Fibroblast of lung (primary cell): ENCODE data around the gene NR2F1-AS1. TPM values are rescaled to one million over a fixed set of nuclear protein-coding genes. Genes with fewer than 3 reads are reported as not detected.

ENCODE experiments used
- DNase-seq, 2 donors: peaks; one replicate each; pipeline versions ENCODE4 v3.0.0 to v3.0.0-alpha.2; 2010; ENCODE audit warnings: low read depth in 2 of 2
- H2AFZ ChIP-seq: 2 replicates; pipeline ENCODE4 v1.5.1; 2012; ENCODE audit warnings: low read length, control low read depth, inconsistent platforms
- H3K27ac ChIP-seq: 2 replicates; pipeline ENCODE4 v1.5.1; 2011; ENCODE audit warnings: low read length, control low read depth; ENCODE audit not compliant: insufficient read depth
- H3K27me3 ChIP-seq: 2 replicates; pipeline ENCODE4 v1.5.1; 2011; ENCODE audit warnings: mild to moderate bottlenecking, low read length; ENCODE audit not compliant: control insufficient read depth, insufficient read depth
- H3K36me3 ChIP-seq: 2 replicates; pipeline ENCODE4 v1.5.1; 2011; ENCODE audit warnings: low read length; ENCODE audit not compliant: control insufficient read depth, insufficient read depth
- H3K4me1 ChIP-seq: 2 replicates; pipeline ENCODE4 v1.5.1; 2011; ENCODE audit warnings: low read length; ENCODE audit not compliant: control insufficient read depth, insufficient read depth; ENCODE audit errors: extremely low read depth
- H3K4me2 ChIP-seq: 2 replicates; pipeline ENCODE4 v1.5.1; 2011; ENCODE audit warnings: low read length, control low read depth; ENCODE audit not compliant: insufficient read depth; ENCODE audit errors: extremely low read depth
- H3K4me3 ChIP-seq, 4 experiments: fragments of 200-600 bp in 1 of 4; sonication (generic) in 1 of 4; replicated peaks in 1 of 4; 2 replicates each; pipeline ENCODE4 v1.5.1; 2011 to 2016; ENCODE audit warnings: low read length in 4 of 4, low read depth in 3 of 4, mild to moderate bottlenecking in 3 of 4, control low read depth in 2 of 4, inconsistent platforms in 1 of 4, mixed read lengths in 1 of 4; ENCODE audit not compliant: insufficient read depth in 1 of 4; ENCODE audit errors: control extremely low read depth in 1 of 4
- H3K79me2 ChIP-seq: 2 replicates; pipeline ENCODE4 v1.5.1; 2012; ENCODE audit warnings: mild to moderate bottlenecking, low read length, inconsistent platforms; ENCODE audit not compliant: control insufficient read depth, insufficient read depth
- H3K9ac ChIP-seq: 2 replicates; pipeline ENCODE4 v1.5.1; 2011; ENCODE audit warnings: mild to moderate bottlenecking, low read length, control low read depth; ENCODE audit not compliant: insufficient read depth
- H3K9me3 ChIP-seq: 2 replicates; pipeline ENCODE4 v1.5.1; 2012; ENCODE audit warnings: low read depth, low read length; ENCODE audit not compliant: control insufficient read depth, insufficient read depth
- H4K20me1 ChIP-seq: 2 replicates; pipeline ENCODE4 v1.5.1; 2011; ENCODE audit warnings: low read length; ENCODE audit not compliant: control insufficient read depth, insufficient read depth; ENCODE audit errors: extremely low read depth
- EZH2 ChIP-seq: IDR thresholded peaks from 2 replicates; pipeline ENCODE4 v1.5.1; 2012; ENCODE audit warnings: low read length, control low read depth, mild to moderate bottlenecking; ENCODE audit errors: missing control alignments
- polyA plus RNA-seq, 2 donors: library from polyadenylated mRNA; depleted of rRNA in 1 of 2; stranded (reverse) in 1 of 2; unstranded in 1 of 2; fragments of >200 nt; gene quantifications; 2 replicates each; pipeline ENCODE4 v1.2.1, GENCODE V29; 2011 to 2012; ENCODE audit warnings: missing spikeins in 1 of 2
- total RNA-seq: library from RNA; depleted of rRNA; stranded (reverse); fragments of >200 nt; gene quantifications from 2 replicates; pipeline ENCODE4 v1.2.1, GENCODE V29; 2014
- TF ChIP-seq, protein P1 (sequence below), 2 donors: IDR thresholded peaks in 1 of 2; conservative IDR thresholded peaks in 1 of 2; 1 replicate in 1 of 2; 2 replicates in 1 of 2; pipeline ENCODE4 v1.5.1; 2011 to 2012; ENCODE audit warnings: low read length in 2 of 2, control low read depth in 1 of 2, inconsistent platforms in 1 of 2, low read depth in 1 of 2, mild to moderate bottlenecking in 1 of 2

NR2F1-AS1 gene
- total and polyA plus RNA-seq, 2 donors (not counting 1 experiment from before 2014, with no cell fraction given) = 29.6 to 44.6 TPM

DNA sequence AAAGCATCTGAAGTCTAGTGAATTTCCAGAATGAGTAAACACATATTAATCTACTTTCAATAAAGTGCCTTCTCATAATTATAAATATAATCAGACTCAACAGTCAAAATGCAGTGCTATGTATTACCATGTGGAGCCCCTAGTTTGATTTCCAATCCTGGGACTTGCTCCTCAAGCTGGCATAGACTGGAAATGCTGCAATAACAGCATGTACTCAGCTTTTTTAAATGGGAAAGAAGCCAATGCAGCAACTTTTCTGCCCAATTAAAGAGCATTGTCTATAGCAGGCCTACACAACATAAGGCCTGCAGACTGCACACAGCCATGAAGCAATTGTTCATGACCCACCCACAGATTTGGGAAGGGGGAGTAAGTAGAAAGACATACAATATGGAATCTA, 103.2 kb downstream of the NR2F1-AS1 start:
- H4K20me1 ChIP-seq = no peaks in the 10 kb centered on the region
- H3K4me2 ChIP-seq = no peak overlapping the region
- no peaks in the 10 kb centered on the region for H3K36me3 ChIP-seq
- no peaks in the 10 kb centered on the region for H3K79me2 ChIP-seq
- no peak overlapping the region for H3K9ac ChIP-seq
- H3K27ac ChIP-seq = no peak overlapping the region
- DNase-seq = peak in 1 of 2 donors; percentile 15
- H2AFZ ChIP-seq = no peak overlapping the region
- no peaks in the 10 kb centered on the region for H3K27me3 ChIP-seq
- TF ChIP-seq EZH2 = no peak
- TF ChIP-seq, protein P1, sequence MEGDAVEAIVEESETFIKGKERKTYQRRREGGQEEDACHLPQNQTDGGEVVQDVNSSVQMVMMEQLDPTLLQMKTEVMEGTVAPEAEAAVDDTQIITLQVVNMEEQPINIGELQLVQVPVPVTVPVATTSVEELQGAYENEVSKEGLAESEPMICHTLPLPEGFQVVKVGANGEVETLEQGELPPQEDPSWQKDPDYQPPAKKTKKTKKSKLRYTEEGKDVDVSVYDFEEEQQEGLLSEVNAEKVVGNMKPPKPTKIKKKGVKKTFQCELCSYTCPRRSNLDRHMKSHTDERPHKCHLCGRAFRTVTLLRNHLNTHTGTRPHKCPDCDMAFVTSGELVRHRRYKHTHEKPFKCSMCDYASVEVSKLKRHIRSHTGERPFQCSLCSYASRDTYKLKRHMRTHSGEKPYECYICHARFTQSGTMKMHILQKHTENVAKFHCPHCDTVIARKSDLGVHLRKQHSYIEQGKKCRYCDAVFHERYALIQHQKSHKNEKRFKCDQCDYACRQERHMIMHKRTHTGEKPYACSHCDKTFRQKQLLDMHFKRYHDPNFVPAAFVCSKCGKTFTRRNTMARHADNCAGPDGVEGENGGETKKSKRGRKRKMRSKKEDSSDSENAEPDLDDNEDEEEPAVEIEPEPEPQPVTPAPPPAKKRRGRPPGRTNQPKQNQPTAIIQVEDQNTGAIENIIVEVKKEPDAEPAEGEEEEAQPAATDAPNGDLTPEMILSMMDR (conservative IDR thresholded peaks at IDR 0.05 in 1 of 2, IDR thresholded peaks at IDR 0.05 in 1 of 2; ENCODE audit: low read depth in 1 of 2, low read length in 2 of 2) = no peak
- no peaks in the 10 kb centered on the region for H3K4me1 ChIP-seq
- H3K4me3 ChIP-seq = no peak overlapping the region
- H3K9me3 ChIP-seq = no peaks in the 10 kb centered on the region

DNA sequence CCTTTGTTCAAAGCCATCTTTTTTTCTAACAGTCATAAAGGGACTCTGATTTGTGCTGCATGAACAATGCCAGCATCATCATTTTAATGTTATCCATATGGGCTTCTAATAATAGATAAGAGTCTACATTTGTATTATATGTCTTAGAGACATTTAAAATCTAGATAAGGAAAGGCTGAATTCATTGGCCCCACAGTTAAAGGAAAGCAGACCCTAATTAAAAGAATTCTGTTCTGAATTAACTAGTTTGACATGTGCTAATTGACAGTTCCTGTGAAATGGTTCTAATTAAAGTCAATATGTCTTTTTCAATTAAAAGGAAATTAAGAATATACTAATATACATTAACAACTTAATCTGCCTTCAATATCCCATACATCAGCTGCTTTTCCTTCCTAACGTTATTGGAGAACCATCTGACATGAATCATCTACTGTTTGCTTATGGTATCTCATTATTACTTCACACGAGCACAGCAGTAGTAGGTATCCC, 104.7 kb downstream of the NR2F1-AS1 start:
- no peaks in the 10 kb centered on the region for H3K36me3 ChIP-seq
- no peak for DNase-seq
- no peak overlapping the region for H3K4me3 ChIP-seq
- no peak overlapping the region for H3K4me2 ChIP-seq
- H2AFZ ChIP-seq = no peak overlapping the region
- H3K79me2 ChIP-seq = no peaks in the 10 kb centered on the region
- TF ChIP-seq, protein P1 (conservative IDR thresholded peaks at IDR 0.05 in 1 of 2, IDR thresholded peaks at IDR 0.05 in 1 of 2; ENCODE audit: low read depth in 1 of 2, low read length in 2 of 2) = no peak
- no peak for TF ChIP-seq EZH2
- no peaks in the 10 kb centered on the region for H3K27me3 ChIP-seq
- no peak overlapping the region for H3K9ac ChIP-seq
- no peaks in the 10 kb centered on the region for H3K4me1 ChIP-seq
- no peak overlapping the region for H3K27ac ChIP-seq
- H3K9me3 ChIP-seq = no peaks in the 10 kb centered on the region
- H4K20me1 ChIP-seq = no peaks in the 10 kb centered on the region

DNA sequence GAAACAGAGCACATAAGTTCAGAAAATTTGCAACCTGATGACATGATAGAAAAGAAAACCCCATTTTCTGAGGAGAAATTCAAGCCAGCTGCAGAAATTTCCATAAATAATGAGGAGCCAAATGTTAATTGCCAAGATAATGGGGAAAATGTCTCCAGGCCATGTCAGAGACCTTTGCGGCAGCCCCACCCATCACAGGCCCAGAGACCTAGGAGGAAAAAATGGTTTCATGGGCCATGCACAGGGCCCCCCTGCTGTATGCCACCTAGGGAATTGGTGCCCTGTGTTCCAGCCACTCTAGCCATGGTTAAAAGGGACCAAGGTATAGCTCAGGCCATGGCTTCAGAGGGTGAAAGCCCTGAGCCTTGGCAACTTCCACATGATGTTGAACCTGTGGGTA, 118.1 kb downstream of the NR2F1-AS1 start:
- Histone ChIP-seq H3K4me3 (no peak overlapping the region), H3K79me2 (no peaks in the 10 kb centered on the region), H3K4me2 (no peak overlapping the region), H3K36me3 (no peaks in the 10 kb centered on the region), H3K9ac (no peak overlapping the region), H3K27ac (no peak overlapping the region), H3K4me1 (no peaks in the 10 kb centered on the region), H3K27me3 (no peaks in the 10 kb centered on the region), H4K20me1 (no peaks in the 10 kb centered on the region), H2AFZ (no peak overlapping the region), H3K9me3 (no peaks in the 10 kb centered on the region)
- DNase-seq = no peak
- TF ChIP-seq, protein P1 (conservative IDR thresholded peaks at IDR 0.05 in 1 of 2, IDR thresholded peaks at IDR 0.05 in 1 of 2; ENCODE audit: low read depth in 1 of 2, low read length in 2 of 2) = no peak
- TF ChIP-seq EZH2 = no peak
